GM12864 (cell line): ENCODE data around the gene HOXC13.

Experiments used
- DNase-seq: peaks from one replicate; pipeline ENCODE4 v3.0.0-alpha.2; 2011; ENCODE audit warnings: low read depth
- H3K4me3 ChIP-seq: 2 replicates; pipeline ENCODE4 v1.5.1; 2011; ENCODE audit warnings: mild to moderate bottlenecking, low read depth, low read length, control low read depth
- CTCF ChIP-seq: IDR thresholded peaks from 2 replicates; pipeline ENCODE4 v1.5.1; 2011; ENCODE audit warnings: low read depth, mild to moderate bottlenecking, moderate library complexity, low read length, control low read depth, inconsistent platforms; ENCODE audit errors: missing control alignments

Gene HOXC13

GRCh38 chr12:53947743-53948142, 9.1 kb downstream of the HOXC13 start:
- no peak for TF ChIP-seq CTCF
- H3K4me3 ChIP-seq = no peak overlapping the region
- DNase-seq = no peak

- TF ChIP-seq CTCF = no peak
- no peak overlapping the region for H3K4me3 ChIP-seq
- DNase-seq = no peak
Measured at GRCh38 chr12:53948650-53949593, 10.3 kb downstream of the HOXC13 start.

- H3K4me3 ChIP-seq = no peak overlapping the region
- DNase-seq = no peak
- TF ChIP-seq CTCF = no peak
Measured at GRCh38 chr12:53949631-53950436, 11.2 kb downstream of the HOXC13 start.

GRCh38 chr12:53950437-53950773, 11.8 kb downstream of the HOXC13 start:
- no peak overlapping the region for H3K4me3 ChIP-seq
- no peak for DNase-seq
- no peak for TF ChIP-seq CTCF

- TF ChIP-seq CTCF = no peak
- no peak for DNase-seq
- H3K4me3 ChIP-seq = no peak overlapping the region
Measured at GRCh38 chr12:53950789-53951576, 12.4 kb downstream of the HOXC13 start.

- no peak for DNase-seq
- no peak for TF ChIP-seq CTCF
- no peak overlapping the region for H3K4me3 ChIP-seq
Measured at GRCh38 chr12:53951577-53952334, 13.1 kb downstream of the HOXC13 start.
